Suprapubic skin (tissue), 3 donors: ENCODE results near the gene ATP6V1G1.

ENCODE experiments used
- POLR2A ChIP-seq, 2 donors: fragments of 450-650 bp; IDR thresholded peaks; one replicate each; pipeline ENCODE4 v1.6.1; 2017; ENCODE audit warnings: antibody characterized with exemption in 2 of 2, mild to moderate bottlenecking in 2 of 2, moderate library complexity in 2 of 2
- TF ChIP-seq, protein P1 (sequence below), 2 donors: fragments of 200-600 bp in 1 of 2; fragments of 450-650 bp in 1 of 2; sonication (generic) in 1 of 2; IDR thresholded peaks; one replicate each; pipeline ENCODE4 v1.5.1; 2016 to 2019; ENCODE audit warnings: antibody characterized with exemption in 2 of 2, mild to moderate bottlenecking in 1 of 2, moderate library complexity in 1 of 2

DNA sequence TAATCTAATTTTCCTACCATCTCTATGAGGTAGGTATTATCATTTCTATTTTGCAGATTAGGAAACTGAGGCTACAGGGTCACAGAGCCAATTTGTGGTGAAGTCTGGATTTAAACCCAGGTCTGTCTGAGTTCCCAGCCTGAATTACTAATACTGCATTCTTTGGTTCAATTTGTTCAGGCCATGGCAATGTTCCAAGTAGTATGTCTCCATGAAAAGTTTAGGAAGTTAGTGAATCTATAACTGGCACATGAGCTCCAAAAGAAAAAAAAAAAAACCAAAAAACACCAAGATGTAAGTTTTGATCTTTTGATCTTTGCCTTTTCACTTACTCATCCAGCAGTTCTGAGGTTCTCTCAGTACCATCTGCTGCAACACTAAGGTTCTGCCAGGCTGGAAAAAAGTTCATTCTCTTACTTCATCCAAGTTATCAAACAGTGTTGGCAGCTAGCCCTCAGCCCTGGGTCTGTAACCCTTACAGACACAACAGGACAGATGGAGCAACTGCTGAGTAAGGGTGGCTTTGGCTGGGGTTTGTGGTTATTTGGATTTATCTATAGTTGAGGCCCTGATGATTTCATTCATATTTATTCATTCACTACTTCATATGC lies 19.1 kb downstream of the ATP6V1G1 start:
- TF ChIP-seq, protein P1, sequence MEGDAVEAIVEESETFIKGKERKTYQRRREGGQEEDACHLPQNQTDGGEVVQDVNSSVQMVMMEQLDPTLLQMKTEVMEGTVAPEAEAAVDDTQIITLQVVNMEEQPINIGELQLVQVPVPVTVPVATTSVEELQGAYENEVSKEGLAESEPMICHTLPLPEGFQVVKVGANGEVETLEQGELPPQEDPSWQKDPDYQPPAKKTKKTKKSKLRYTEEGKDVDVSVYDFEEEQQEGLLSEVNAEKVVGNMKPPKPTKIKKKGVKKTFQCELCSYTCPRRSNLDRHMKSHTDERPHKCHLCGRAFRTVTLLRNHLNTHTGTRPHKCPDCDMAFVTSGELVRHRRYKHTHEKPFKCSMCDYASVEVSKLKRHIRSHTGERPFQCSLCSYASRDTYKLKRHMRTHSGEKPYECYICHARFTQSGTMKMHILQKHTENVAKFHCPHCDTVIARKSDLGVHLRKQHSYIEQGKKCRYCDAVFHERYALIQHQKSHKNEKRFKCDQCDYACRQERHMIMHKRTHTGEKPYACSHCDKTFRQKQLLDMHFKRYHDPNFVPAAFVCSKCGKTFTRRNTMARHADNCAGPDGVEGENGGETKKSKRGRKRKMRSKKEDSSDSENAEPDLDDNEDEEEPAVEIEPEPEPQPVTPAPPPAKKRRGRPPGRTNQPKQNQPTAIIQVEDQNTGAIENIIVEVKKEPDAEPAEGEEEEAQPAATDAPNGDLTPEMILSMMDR (IDR thresholded peaks at IDR 0.05), result no peak
- TF ChIP-seq POLR2A (IDR thresholded peaks at IDR 0.05), result no peak
